HG02970 (cell line): ENCODE results near the gene GNPTG.

Experiments
- ATAC-seq: cut with Tn5 transposase; IDR thresholded peaks from one replicate; pipeline ENCODE4 v1.9.1; 2021; ENCODE audit warnings: mild to moderate bottlenecking, moderate library complexity, moderate number of reproducible peaks; ENCODE audit not compliant: unreplicated experiment, low FRiP score

The GNPTG gene

DNA sequence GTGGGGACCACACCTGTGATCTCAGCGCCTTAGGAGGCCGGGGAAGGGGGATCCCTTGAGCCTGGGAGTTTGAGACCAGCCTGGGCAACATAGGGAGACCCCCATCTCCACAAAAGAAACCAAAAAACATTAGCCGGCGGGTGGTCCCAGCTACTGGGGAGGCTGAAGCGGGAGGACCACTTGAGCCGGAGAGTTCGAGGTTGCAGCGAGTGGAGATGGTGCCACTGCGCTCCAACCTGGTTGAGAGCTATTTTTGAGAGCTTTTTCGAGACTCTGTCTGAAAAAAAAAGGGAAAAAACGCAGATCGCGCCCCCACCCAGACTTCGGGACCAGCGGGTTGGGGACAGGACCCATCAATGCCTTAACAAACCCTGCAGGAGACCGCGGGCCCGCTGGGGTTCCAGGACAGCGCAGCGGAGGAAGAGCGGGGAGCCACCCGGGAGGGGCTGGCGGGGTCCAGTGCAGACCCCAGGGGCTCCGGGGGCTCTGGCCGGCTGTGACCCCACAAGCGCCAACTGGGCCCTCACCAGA, 19.0 kb upstream of the GNPTG start:
- no peak for ATAC-seq

DNA sequence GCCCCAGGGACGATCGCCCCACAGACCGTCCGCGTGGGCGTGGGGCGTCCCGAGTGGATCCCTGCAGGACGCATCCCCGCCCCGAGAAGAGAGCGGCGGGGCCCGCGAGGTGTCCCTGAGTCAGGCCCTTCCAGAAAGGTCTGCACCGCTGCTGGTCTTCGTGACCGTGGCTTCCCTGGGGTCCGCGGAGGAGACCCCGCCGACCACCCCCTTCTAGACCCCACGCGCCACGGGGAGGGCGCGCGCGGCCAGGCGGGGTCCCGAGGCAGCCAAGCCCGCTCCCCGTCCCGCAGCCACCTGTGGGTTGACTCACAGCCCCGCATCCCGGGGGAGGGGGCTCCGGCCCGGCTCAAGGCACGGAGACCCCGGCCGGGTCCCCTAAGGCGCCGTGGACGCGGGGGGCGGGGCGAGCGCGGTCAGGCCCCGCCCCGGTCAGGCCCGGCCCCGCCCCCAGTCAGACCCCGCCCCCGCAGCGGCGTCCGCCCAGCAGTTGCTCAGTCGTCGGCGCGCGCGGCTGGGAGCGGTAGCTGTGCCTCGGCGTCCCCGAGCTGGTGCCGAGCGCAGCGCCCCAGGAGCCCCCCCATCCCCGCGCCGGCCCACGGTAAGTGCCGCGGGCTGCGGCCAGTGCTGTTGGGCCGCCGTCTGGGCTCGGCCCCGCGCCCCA, 18.4 kb upstream of the GNPTG start, which contains the start of gene BAIAP3:
TSS of gene BAIAP3 (plus strand) at position 497 of the 664 bp plus-strand sequence. CDS start 4,905 bp downstream, outside the sequence.
- no peak for ATAC-seq

DNA sequence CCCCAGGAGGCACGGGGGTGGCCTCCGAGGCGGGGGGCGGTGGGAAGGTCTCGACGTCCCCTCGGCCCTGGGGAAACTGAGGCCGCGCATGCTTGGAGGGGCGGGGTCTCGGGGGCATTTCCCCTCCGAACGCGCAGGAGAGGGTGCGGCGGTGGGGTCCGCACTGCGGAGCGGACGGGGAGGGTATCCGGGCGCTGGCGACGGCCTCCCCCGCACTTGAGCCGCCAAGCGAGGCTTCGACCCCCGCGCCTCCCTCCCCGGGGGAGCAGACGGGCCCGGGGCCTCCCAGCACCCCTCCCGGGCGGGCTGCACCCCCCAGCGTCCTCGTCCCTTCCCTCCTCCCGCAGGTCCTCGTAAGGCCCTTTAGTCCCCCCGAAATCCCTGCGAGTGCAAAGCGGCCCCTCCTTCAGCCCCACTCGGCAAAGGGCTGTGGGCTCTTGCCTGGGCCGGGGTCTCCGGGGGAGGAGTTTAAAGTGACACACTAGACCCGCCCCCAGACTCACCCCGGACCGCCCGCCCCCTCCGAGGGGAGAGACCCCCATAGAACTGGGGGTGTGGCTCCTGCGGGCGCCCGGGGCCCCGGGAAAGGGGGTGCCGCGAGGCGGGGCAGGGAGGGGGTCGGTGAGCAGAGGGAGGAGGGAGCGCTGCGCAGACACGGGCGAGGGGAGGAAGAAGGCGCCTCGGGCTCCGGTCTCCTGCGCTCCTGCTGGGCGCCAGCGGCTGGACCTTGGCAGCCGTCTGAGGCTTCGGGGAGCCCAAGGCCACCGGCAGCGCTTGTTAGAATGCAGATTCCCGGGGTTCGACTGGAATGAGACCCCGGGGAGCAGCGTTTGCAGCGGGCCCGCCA, 17.7 kb upstream of the GNPTG start:
- ATAC-seq, result no peak

DNA sequence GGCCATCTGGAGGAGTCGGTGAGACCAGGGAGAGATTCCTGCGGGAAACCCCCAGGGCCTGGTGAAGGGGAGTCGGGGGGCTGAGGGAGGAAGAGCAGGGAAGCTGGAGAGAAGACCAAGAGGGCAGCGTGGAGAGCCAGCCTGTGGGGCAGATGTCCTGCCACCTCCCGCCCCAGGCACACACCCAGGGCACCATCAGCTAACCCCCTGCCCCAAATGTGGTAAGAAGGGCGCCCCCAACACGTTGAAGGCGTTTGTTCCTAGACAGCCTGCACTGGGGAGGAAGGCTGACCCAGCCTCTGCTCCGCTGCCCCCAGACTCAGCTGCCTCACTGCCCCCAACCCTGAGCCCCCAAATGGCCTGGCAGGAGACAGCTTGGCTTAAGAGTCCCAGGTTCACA, 17.0 kb upstream of the GNPTG start:
- ATAC-seq, result no peak

DNA sequence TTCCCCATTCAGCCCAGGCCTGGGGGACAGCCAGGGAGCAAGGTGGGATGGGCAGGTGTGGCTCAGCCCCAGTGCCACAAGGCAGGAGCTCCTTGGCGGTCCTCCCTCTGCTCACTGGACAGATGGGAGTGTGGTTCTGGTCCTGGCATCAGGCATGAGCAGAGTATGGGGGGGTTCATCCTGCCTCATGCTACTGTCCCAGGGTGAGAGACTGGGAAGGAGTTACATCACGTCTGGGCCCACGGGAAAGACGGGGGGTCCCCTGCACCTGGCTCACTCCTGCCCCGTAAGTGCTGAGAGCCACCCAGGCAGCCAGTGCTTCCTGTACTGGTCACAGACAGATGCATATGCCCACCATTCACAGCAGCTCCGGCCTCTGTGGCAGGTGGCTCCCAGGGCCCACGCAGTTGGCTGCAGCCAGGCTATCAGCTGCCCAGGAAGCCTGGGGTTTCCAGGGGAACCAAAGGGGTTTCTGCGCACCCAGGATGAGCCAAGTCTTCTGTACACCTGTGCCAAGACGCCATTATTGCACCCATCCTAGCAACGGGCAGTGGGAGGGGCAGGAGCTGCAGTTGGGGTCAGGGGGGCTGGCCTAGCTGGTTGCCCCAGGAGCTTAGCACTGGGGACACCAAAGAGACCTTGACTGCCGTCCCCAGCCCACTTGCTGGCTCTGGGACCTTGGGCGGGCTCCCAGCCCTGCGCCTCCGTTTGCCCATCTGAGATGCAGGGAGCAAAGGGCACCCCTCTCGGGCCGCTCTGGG, 16.3 kb upstream of the GNPTG start:
- no peak for ATAC-seq

DNA sequence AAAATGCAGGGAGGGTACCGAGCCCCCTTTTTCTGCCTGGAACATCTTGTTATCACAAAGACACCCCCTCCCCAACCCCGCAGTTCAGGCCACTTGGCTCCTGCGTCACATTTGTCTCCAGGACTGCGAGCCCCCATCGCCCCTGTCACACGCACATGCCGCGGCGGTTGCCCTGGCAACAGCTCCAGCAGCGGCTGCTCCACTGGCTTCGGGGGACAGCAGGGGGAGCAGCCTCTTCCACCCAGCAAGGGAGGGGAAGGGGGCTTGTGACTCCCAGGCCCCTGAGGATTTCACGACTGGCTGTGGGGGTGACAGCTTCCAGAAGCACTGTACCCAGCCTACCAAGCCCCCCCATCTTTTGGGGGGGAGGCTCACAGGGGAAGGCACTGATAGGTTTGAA, 15.7 kb upstream of the GNPTG start:
- ATAC-seq, result no peak

DNA sequence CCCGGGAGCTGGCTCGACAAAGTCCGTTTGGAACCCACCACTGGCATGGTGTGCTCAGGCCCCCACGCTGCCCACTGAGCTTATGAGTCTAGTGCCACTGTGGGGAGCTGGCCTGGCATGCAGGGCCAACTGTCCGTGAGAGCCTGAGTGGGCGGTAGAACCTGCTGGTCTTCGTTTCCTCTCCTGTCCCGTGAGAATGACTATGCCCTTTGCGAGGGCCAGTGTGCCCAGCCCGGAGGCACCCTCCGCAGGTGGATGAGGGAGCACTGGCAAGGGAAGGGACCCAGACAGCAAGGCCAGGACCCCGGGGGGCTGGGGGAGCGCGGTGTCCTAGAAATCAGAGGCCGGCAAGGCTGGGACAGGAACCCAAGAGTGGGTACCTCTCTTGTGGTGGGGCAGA, 15.1 kb upstream of the GNPTG start:
- no peak for ATAC-seq

DNA sequence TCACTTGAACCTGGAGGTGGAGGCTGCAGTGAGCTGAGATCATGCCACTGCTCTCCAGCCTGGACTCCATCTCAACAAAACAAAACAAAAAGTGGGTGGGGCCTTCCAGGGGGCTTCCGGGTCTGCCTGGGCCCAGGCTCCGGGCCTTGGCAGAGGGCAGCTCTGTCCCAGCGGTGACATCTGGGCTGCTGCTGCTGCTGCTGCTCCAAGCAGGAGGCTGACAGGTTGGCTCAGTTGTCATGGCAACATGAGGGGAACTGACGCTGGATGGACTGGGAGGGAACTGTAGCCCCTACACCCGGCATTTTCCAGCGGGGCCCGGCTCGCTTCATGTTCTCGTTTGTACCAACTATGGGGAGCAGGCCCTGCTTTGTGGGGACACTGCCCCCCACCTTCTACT, 14.2 kb upstream of the GNPTG start:
- no peak for ATAC-seq

DNA sequence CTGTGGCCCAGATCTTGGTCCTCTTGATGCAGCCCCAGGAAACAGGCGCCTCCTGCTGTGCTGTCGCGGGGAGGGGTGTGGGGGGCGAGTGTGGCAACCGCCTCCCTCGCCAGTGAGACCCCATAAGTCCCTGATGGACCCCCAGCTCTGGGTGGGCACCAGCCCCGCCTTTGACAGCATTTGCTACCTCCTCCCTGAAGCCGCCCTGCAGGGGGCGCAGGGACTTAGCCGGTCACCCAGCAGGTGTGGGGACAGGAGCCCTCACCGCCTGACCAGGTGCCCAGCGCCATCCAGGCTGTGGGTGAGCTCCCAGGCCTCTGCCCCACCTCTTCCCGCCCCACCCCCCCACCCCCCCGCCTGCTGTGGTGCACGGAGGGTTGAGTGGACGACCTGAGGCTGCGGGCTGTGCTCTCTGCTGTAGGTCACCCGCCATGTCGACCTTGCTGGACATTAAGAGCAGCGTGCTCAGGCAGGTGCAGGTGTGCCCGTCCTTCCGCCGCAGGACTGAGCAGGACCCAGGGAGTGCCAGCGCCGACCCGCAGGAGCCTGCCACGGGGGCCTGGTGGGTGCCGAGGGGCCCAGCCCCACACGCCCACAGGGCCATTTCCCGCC, 13.5 kb upstream of the GNPTG start:
- ATAC-seq, result no peak

DNA sequence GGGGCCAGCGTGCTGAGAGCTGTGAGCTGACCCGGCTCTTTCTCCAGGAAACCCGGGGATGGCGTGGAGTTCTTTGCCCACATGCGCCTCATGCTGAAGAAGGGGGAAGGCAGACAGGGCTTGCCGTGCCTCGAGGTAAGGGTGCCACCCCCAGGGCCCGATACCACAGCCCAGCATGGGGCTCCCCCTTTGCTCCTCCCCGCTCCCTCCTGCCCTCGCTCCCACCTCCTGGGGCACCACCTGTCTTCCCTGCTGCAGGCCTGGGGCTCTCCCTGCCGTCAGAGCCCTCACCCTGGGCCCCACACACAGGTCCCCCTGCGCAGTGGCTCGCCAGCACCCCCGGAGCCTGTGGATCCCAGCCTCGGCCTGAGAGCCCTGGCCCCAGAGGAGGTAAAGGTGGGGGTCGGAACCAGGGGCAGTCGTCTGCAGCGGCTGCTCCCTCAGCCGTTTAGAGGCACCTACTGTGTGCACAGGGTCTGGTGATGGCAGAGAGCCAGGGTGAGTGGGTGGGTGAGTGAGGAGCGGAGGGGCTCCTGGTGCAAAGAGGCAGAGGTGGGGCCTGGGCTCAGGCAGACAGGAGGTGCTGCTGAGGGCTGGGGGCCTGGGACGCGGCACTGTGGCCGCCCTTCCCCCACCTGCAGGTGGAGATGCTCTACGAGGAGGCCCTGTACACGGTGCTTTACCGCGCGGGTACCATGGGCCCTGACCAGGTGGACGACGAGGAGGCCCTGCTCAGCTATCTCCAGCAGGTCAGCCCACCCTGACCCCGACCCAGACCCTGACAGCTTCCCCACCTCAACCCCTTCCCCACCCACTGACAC, 12.7 kb upstream of the GNPTG start:
- no peak for ATAC-seq

DNA sequence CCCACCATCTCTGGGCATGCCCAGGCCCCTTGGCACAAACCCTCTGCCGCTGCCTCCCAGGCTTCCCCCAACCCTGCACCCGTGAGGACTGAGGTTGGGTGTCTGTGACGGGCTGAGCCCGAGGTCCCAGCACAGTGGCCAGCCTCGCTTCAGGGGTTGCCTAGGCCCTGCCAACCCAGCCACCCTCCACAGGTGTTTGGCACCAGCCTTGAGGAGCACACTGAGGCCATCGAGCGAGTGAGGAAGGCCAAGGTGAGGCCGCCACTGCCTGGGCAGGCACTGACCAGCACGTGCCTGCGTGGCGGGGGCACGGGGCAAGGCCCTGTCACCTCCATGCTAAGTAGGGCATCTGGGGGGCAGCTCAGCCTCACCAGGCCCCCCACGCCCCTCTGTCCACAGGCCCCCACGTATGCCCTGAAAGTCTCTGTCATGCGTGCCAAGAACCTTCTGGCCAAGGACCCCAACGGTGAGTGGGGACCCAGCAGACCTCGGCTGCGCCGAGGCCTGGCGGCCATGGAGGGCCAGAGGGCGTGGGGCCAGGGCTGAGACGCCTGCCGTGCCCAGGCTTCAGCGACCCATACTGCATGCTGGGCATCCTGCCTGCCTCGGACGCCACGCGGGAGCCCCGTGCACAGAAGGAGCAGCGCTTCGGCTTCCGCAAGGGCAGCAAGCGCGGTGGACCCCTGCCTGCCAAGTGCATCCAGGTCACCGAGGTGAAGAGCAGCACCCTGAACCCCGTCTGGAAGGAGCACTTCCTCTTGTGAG, 10.8 kb upstream of the GNPTG start:
- no peak for ATAC-seq

DNA sequence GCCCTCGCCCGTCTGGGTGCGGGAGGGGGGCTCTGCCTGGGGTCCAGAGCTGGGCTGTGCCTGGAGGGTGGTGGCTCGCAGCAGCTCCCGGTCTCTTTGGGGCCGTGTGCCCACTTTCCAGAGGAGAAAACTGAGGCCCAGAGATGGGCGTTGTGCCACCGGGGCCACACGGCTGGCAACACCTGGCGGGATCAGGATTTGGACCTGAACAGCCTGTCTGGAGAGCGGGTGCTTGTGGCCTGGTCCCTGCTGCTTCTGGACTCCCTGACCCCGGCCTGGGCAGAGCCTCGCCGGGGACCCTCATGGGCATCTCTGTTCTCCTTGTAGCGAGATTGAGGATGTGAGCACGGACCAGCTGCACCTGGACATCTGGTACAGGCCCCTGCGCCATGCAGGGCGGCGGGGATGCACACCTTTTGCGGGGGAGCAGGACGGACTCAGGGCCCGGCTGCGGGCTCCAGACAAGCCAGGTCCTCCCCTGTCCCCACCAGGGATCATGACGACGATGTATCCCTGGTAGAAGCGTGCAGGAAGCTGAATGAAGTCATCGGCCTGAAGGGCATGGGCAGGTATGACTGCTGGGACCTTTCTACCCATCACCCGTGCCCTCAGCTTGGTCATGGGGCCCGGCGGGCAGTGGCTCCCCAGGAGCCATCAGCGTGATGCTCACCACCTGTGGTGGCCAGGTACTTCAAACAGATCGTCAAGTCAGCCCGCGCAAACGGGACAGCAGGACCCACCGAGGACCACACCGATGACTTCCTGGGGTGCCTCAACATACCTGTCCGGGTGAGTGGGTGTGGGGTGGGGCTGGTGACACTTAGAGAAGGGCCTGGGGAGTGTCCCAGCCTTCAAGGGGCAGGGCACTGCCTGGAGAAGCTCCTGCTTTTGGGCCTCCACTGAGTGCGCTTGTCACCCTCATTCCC, 10.0 kb upstream of the GNPTG start:
- no peak for ATAC-seq

DNA sequence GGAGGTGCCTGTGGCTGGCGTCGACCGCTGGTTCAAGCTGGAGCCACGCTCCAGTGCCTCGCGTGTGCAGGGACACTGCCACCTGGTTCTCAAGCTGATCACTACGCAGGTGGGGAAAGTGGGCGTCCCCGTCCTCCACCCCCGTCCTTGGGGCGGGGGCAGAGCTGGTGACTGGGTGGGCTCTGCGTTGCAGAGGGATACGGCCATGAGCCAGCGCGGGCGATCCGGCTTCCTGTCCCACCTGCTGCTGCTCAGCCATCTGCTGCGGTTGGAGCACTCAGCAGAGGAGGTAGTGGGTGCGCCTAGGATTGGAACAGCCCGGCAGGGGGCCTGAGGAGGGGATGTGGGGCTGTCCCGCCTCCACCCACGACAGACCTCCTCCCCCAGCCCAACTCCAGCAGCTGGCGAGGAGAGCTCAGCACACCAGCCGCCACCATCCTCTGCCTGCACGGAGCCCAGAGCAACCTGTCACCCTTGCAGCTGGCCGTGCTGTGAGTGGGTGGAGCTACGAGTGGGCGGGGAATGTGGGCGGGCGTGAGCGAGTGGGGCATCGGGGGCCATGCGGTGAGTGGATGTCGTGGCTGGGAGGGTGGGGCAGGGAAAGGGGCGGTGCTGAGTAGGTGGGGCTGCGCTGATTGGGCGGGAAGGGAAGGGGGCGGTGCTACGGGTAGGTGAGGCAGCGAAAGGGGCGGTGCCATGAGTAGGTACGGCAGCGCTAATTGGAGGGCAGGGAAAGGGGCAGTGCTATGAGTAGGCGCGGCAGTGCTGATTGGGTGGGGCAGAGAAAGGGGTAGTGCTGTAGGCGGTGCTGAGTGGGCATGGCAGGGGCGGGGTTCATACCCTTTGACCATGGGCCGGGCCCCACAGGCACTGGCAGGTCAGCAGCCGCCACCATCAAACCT, 9.0 kb upstream of the GNPTG start:
- ATAC-seq, result peak; percentile 81

DNA sequence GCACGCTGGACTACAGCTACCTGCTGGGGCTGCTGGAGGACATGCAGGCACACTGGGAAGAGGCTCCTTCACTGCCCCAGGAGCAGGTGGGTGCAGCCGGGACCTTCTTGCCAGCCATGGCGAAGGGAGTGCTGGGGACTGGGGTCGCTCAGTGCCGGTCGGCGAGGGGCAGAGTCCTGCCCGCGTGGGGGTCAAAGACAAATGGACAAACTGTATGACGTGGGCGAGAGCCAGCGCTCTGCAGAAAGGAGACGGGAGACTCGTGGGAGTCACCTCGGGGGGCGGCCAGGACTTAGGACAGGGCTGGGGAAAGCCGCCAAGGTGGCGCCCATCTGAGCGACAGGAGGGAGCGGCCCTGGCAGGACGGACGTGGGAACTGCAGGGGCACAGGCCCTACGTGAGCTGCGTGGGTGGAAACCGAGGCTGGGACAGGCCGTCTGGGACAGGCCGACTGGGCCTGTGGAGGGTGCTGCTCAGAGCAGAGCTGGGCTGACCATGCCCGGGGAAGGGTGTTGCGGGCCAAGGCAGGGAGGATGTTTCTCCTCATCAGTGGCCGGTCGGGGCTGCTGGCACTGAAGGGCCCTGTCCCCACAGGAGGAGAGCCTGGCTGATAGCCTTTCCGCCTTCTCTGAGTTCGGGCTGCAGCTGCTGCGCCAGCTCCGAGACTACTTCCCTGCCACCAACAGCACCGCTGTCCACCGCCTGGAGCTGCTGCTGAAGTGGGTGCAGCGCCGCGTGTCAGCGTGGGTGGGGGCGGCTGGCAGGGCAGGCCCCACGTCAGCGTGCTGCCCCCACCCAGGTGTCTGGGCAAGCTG, 8.1 kb upstream of the GNPTG start:
- ATAC-seq, result no peak

DNA sequence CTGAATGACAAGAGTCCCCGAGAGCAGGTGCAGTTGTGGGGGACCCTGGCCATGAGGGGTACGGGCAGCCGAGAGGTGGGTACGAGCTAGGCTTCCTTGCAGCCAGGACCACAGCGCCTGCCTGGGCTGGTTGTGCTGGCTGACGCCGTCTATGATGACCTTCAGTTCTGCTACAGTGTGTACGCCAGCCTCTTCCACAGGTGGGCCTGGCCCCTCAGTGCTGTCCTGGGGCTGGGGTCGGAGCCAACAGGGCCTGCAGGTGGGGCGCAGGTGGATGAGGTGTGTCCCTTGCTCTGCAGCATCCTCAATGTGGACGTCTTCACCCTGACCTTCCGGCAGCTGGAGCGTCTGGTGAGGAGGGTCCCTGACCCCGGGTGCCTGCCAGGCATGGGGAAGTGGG, 7.2 kb upstream of the GNPTG start:
- no peak for ATAC-seq

DNA sequence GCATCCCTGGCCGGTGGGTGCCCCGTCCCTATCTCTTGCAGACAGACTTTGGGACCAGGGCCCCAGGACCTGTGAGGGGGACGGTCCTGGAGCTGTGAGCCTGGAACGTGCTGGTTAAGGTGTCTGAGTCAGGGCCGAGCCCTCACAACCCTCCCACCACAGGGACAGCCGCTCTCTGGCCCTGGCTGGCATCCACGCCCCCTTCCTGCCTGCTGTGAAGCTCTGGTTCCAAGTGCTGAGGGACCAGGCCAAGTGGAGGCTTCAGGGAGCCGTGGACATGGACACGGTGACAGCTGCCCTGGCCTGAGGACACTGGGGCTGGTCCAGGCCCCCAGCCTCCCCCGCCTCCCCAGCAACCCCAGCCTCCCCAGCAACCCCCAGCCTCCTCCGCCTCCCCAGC, 6.6 kb upstream of the GNPTG start:
- no peak for ATAC-seq
